GM19240 (cell line): Measurements from ENCODE around the gene PRMT7.
"Not testable (repeated sequence)": the region's sequence is repeated elsewhere in the genome, so short reads cannot be mapped to it uniquely, and the experiment has no call there.

Source experiments
- DNase-seq: peaks from one replicate; pipeline ENCODE4 v3.0.0; 2011; ENCODE audit warnings: low spot score; ENCODE audit not compliant: insufficient read length

The PRMT7 gene

GRCh38 chr16:68283801-68284598 lies 26.8 kb upstream of the PRMT7 start:
- DNase-seq: no peak

GRCh38 chr16:68284847-68285246 lies 26.0 kb upstream of the PRMT7 start:
- no peak for DNase-seq

- no peak for DNase-seq
These were observed 25.1 kb upstream of the PRMT7 start for GRCh38 chr16:68285683-68286082.

- DNase-seq: no peak
These were observed 24.4 kb upstream of the PRMT7 start for GRCh38 chr16:68286153-68287074.

- no peak for DNase-seq
These were observed 23.3 kb upstream of the PRMT7 start for GRCh38 chr16:68287276-68288251.

GRCh38 chr16:68288252-68288650 lies 22.6 kb upstream of the PRMT7 start:
- no peak for DNase-seq

GRCh38 chr16:68288796-68289195 lies 22.0 kb upstream of the PRMT7 start:
- DNase-seq: not testable (repeated sequence)

- no peak for DNase-seq
These were observed 21.6 kb upstream of the PRMT7 start for GRCh38 chr16:68289202-68289601.

- no peak for DNase-seq
These were observed 21.0 kb upstream of the PRMT7 start for GRCh38 chr16:68289621-68290329.

- no peak for DNase-seq
These were observed 20.4 kb upstream of the PRMT7 start for GRCh38 chr16:68290450-68290849.

- no peak for DNase-seq
These were observed 19.6 kb upstream of the PRMT7 start for GRCh38 chr16:68291227-68291626.

- no peak for DNase-seq
These were observed 18.4 kb upstream of the PRMT7 start for GRCh38 chr16:68292425-68292824.

GRCh38 chr16:68296291-68296690 lies 14.5 kb upstream of the PRMT7 start:
- no peak for DNase-seq

GRCh38 chr16:68296693-68297092 lies 14.1 kb upstream of the PRMT7 start:
- no peak for DNase-seq

- DNase-seq: no peak
These were observed 12.9 kb upstream of the PRMT7 start for GRCh38 chr16:68297908-68298307.

GRCh38 chr16:68298312-68298711 lies 12.5 kb upstream of the PRMT7 start:
- DNase-seq: no peak

GRCh38 chr16:68298907-68299561 lies 11.8 kb upstream of the PRMT7 start:
- DNase-seq: no peak

- no peak for DNase-seq
These were observed 11.0 kb upstream of the PRMT7 start for GRCh38 chr16:68299571-68300453.
